ENCODE measurements around the gene AP1M2.

Gene AP1M2

GRCh38 chr19:10612499-10613119 lies 25.5 kb upstream of the AP1M2 start:
- no peak for TF ChIP-seq ZNF274 (IDR thresholded peaks at IDR 0.05; ENCODE audit: low read depth, low read length)
- H3K4me3 ChIP-seq (ENCODE audit: low read length), result no peak overlapping the region

- no peak overlapping the region for H3K4me3 ChIP-seq (ENCODE audit: low read length)
- TF ChIP-seq ZNF274 (IDR thresholded peaks at IDR 0.05; ENCODE audit: low read depth, low read length), result no peak
Observed at GRCh38 chr19:10611907-10612306, 24.8 kb upstream of the AP1M2 start.

- H3K4me3 ChIP-seq (ENCODE audit: low read length), result peak overlapping the region; percentile 88; the same call in 1 of the 2 replicates
- TF ChIP-seq ZNF274 (IDR thresholded peaks at IDR 0.05; ENCODE audit: low read depth, low read length), result no peak
Observed at GRCh38 chr19:10604460-10604980, 17.4 kb upstream of the AP1M2 start.

- no peak for TF ChIP-seq ZNF274 (IDR thresholded peaks at IDR 0.05; ENCODE audit: low read depth, low read length)
- H3K4me3 ChIP-seq (ENCODE audit: low read length), result peak overlapping the region; percentile 88
Observed at GRCh38 chr19:10603873-10604459, 16.9 kb upstream of the AP1M2 start.

- no peak for TF ChIP-seq ZNF274 (IDR thresholded peaks at IDR 0.05; ENCODE audit: low read depth, low read length)
- peak overlapping the region; percentile 88 for H3K4me3 ChIP-seq (ENCODE audit: low read length)
Observed at GRCh38 chr19:10603084-10603872, 16.2 kb upstream of the AP1M2 start.

- no peak for TF ChIP-seq ZNF274 (IDR thresholded peaks at IDR 0.05; ENCODE audit: low read depth, low read length)
Observed at GRCh38 chr19:10602330-10603083, 15.4 kb upstream of the AP1M2 start.

GRCh38 chr19:10601999-10602329 lies 14.9 kb upstream of the AP1M2 start:
- H3K4me3 ChIP-seq (ENCODE audit: low read length), result no peak overlapping the region; the same call in 1 of the 2 replicates
- TF ChIP-seq ZNF274 (IDR thresholded peaks at IDR 0.05; ENCODE audit: low read depth, low read length), result no peak

More at GRCh38 chr19:10602330-10603083, 15.4 kb upstream of the AP1M2 start:
- H3K4me3 ChIP-seq (ENCODE audit: low read length), result peak overlapping the region; percentile 88

- TF ChIP-seq ZNF274 (IDR thresholded peaks at IDR 0.05; ENCODE audit: low read depth, low read length), result no peak
- H3K4me3 ChIP-seq (ENCODE audit: low read length), result no peak overlapping the region
Observed at GRCh38 chr19:10600149-10600548, 13.0 kb upstream of the AP1M2 start.

- no peak for TF ChIP-seq ZNF274 (IDR thresholded peaks at IDR 0.05; ENCODE audit: low read depth, low read length)
Observed at GRCh38 chr19:10593820-10594637, 6.9 kb upstream of the AP1M2 start.

GRCh38 chr19:10593148-10593547 lies 6.0 kb upstream of the AP1M2 start:
- TF ChIP-seq ZNF274 (IDR thresholded peaks at IDR 0.05; ENCODE audit: low read depth, low read length), result no peak
- H3K4me3 ChIP-seq (ENCODE audit: low read length), result no peak overlapping the region

More at GRCh38 chr19:10593820-10594637, 6.9 kb upstream of the AP1M2 start:
- no peak overlapping the region for H3K4me3 ChIP-seq (ENCODE audit: low read length)

- no peak overlapping the region for H3K4me3 ChIP-seq (ENCODE audit: low read length)
- TF ChIP-seq ZNF274 (IDR thresholded peaks at IDR 0.05; ENCODE audit: low read depth, low read length), result no peak
Observed at GRCh38 chr19:10587839-10588150, 683 bp upstream of the AP1M2 start.

- no peak overlapping the region for H3K4me3 ChIP-seq (ENCODE audit: low read length)
- TF ChIP-seq ZNF274 (IDR thresholded peaks at IDR 0.05; ENCODE audit: low read depth, low read length), result no peak
Observed at GRCh38 chr19:10586396-10586795, 716 bp downstream of the AP1M2 start.

- no peak for TF ChIP-seq ZNF274 (IDR thresholded peaks at IDR 0.05; ENCODE audit: low read depth, low read length)
- no peak overlapping the region for H3K4me3 ChIP-seq (ENCODE audit: low read length)
Observed at GRCh38 chr19:10583036-10583776, 3.9 kb downstream of the AP1M2 start.

Measured in GM08714 (cell line).